Measurements from ENCODE around the gene TAMALIN. TPM values are rescaled to one million over a fixed set of nuclear protein-coding genes. Genes with fewer than 3 reads are reported as not detected.

Gene TAMALIN
- total RNA-seq, 1 donor = 4.7 TPM

GRCh38 chr12:52054833-52055730 is 48.3 kb downstream of the TAMALIN start:
- Histone ChIP-seq H3K79me2 (ENCODE audit: insufficient read depth, low read length) (peaks cover 21% of the 10 kb centered on the region), H3K4me3 (ENCODE audit: insufficient read depth, low read length) (no peak overlapping the region), H4K20me1 (ENCODE audit: insufficient read depth, low read length) (peaks cover 8% of the 10 kb centered on the region), H3K9me3 (ENCODE audit: low read depth, low read length) (no peaks in the 10 kb centered on the region), H3K36me3 (ENCODE audit: insufficient read depth, low read length) (peaks cover 35% of the 10 kb centered on the region), H3K27ac (ENCODE audit: low read depth, low read length) (no peak overlapping the region), H3K4me2 (ENCODE audit: insufficient read depth, low read length) (no peak overlapping the region), H3K27me3 (ENCODE audit: insufficient read depth, low read length) (no peaks in the 10 kb centered on the region), H2AFZ (ENCODE audit: low read length) (no peak overlapping the region), H3K4me1 (ENCODE audit: insufficient read depth, low read length) (peaks cover 21% of the 10 kb centered on the region)
- no peak for TF ChIP-seq CTCF (IDR thresholded peaks at IDR 0.05; ENCODE audit: extremely low read depth, low read depth, low read length)
- DNase-seq (ENCODE audit: insufficient read length, low spot score, missing footprints) = no peak

- peaks cover 14% of the 10 kb centered on the region for H3K4me1 ChIP-seq (ENCODE audit: insufficient read depth, low read length)
- no peaks in the 10 kb centered on the region for H3K27me3 ChIP-seq (ENCODE audit: insufficient read depth, low read length)
- H3K4me2 ChIP-seq (ENCODE audit: insufficient read depth, low read length) = no peak overlapping the region
- peaks cover 8% of the 10 kb centered on the region for H4K20me1 ChIP-seq (ENCODE audit: insufficient read depth, low read length)
- peaks cover 35% of the 10 kb centered on the region for H3K36me3 ChIP-seq (ENCODE audit: insufficient read depth, low read length)
- peaks cover 21% of the 10 kb centered on the region for H3K79me2 ChIP-seq (ENCODE audit: insufficient read depth, low read length)
- H3K27ac ChIP-seq (ENCODE audit: low read depth, low read length) = no peak overlapping the region
- no peak overlapping the region for H3K4me3 ChIP-seq (ENCODE audit: insufficient read depth, low read length)
- no peak overlapping the region for H2AFZ ChIP-seq (ENCODE audit: low read length)
- no peak for DNase-seq (ENCODE audit: insufficient read length, low spot score, missing footprints)
- H3K9me3 ChIP-seq (ENCODE audit: low read depth, low read length) = no peaks in the 10 kb centered on the region
- TF ChIP-seq CTCF (IDR thresholded peaks at IDR 0.05; ENCODE audit: extremely low read depth, low read depth, low read length) = no peak
These were observed 49.3 kb downstream of the TAMALIN start for GRCh38 chr12:52055731-52056711.

- Histone ChIP-seq H2AFZ (ENCODE audit: low read length) (no peak overlapping the region), H3K4me2 (ENCODE audit: insufficient read depth, low read length) (no peak overlapping the region), H3K9me3 (ENCODE audit: low read depth, low read length) (no peaks in the 10 kb centered on the region), H3K79me2 (ENCODE audit: insufficient read depth, low read length) (peaks cover 14% of the 10 kb centered on the region), H3K4me3 (ENCODE audit: insufficient read depth, low read length) (no peak overlapping the region), H4K20me1 (ENCODE audit: insufficient read depth, low read length) (peaks cover 8% of the 10 kb centered on the region), H3K36me3 (ENCODE audit: insufficient read depth, low read length) (peaks cover 35% of the 10 kb centered on the region), H3K27ac (ENCODE audit: low read depth, low read length) (no peak overlapping the region), H3K27me3 (ENCODE audit: insufficient read depth, low read length) (no peaks in the 10 kb centered on the region), H3K4me1 (ENCODE audit: insufficient read depth, low read length) (peaks cover 7% of the 10 kb centered on the region)
- peak; percentile 92 for DNase-seq (ENCODE audit: insufficient read length, low spot score, missing footprints)
- no peak for TF ChIP-seq CTCF (IDR thresholded peaks at IDR 0.05; ENCODE audit: extremely low read depth, low read depth, low read length)
These were observed 50.3 kb downstream of the TAMALIN start for GRCh38 chr12:52056801-52057637.

All from osteoblast (primary cell).